ENCODE data around the gene FADS2. TPM values are rescaled to one million over a fixed set of nuclear protein-coding genes. Genes with fewer than 3 reads are reported as not detected.

Gene FADS2
- total and polyA plus RNA-seq, 12 donors, result 12.2 to 37.0 (median 23.5) TPM

GRCh38 chr11:61833926-61834277, 5.8 kb downstream of the FADS2 start:
- WGBS, 2 donors, result 91 to 94% methylated on average over 12 of the region's 12 CpGs
- no peak for ATAC-seq
- H3K4me1 ChIP-seq, result peaks cover 15 to 69% (median 50%) of the 10 kb centered on the region in 9 donors
- TF ChIP-seq CTCF (IDR thresholded peaks at IDR 0.05), result no peak
- no peaks in the 10 kb centered on the region for H3K9me3 ChIP-seq
- intact Hi-C loops (cut with DNase I), result loop anchor here in 1 of 10 donors (5.0 kb wide), 1 partner anchor 37 kb away; no protein-coding TSS in a partner anchor
- H3K4me3 ChIP-seq, result no peak overlapping the region
- DNase-seq, result no peak
- peaks cover 0 to 13% (median 0%) of the 10 kb centered on the region in 9 donors for H3K36me3 ChIP-seq
- peak overlapping the region in 9 of 10 donors; percentile 35 to 86 (median 66) for H3K27ac ChIP-seq
- peaks cover 0 to 3% (median 0%) of the 10 kb centered on the region in 7 donors for H3K27me3 ChIP-seq

- peak overlapping the region in 9 of 10 donors; percentile 35 to 86 (median 66) for H3K27ac ChIP-seq
- peak; percentile 60 to 88 (median 78) for ATAC-seq
- H3K27me3 ChIP-seq, result no peaks in the 10 kb centered on the region
- peaks cover 0 to 19% (median 0%) of the 10 kb centered on the region in 9 donors for H3K36me3 ChIP-seq
- peaks cover 9 to 63% (median 45%) of the 10 kb centered on the region in 9 donors for H3K4me1 ChIP-seq
- intact Hi-C loops (cut with DNase I), result loop anchor here in 1 of 10 donors (5.0 kb wide), 1 partner anchor 37 kb away; no protein-coding TSS in a partner anchor
- TF ChIP-seq CTCF (IDR thresholded peaks at IDR 0.05), result no peak
- H3K4me3 ChIP-seq, result no peak overlapping the region
- DNase-seq, result peak; percentile 60 to 61
- H3K9me3 ChIP-seq, result no peaks in the 10 kb centered on the region
- 45 to 49% methylated on average over 12 of the region's 12 CpGs for WGBS, 2 donors
Measured at GRCh38 chr11:61834278-61835048, 6.4 kb downstream of the FADS2 start.

GRCh38 chr11:61836193-61836592, 8.1 kb downstream of the FADS2 start:
- H3K4me1 ChIP-seq, result peaks cover 5 to 47% (median 34%) of the 10 kb centered on the region in 9 donors

More at GRCh38 chr11:61836193-61836592, 8.1 kb downstream of the FADS2 start:
- TF ChIP-seq CTCF (IDR thresholded peaks at IDR 0.05), result no peak
- DNase-seq, result no peak
- ATAC-seq, result no peak
- Histone ChIP-seq H3K36me3 (peaks cover 0 to 36% (median 9%) of the 10 kb centered on the region in 9 donors), H3K27me3 (no peaks in the 10 kb centered on the region), H3K27ac (peak overlapping the region in 4 of 10 donors; percentile 71 to 86 (median 77)), H3K4me3 (no peak overlapping the region), H3K9me3 (no peaks in the 10 kb centered on the region)
- intact Hi-C loops (cut with DNase I), result no loop called here
- 96 to 98% methylated on average over 8 of the region's 8 CpGs for WGBS, 2 donors

All from heart right ventricle (tissue), 16 donors.